IMR-90 (cell line): ENCODE data around the gene KLHL29. TPM values are rescaled to one million over a fixed set of nuclear protein-coding genes. Genes with fewer than 3 reads are reported as not detected.

Source experiments
- ATAC-seq: fragments of 200-7000 bp; cut with Tn5 transposase; 2 replicates; pipeline ENCODE4 v1.9.1; 2020; ENCODE audit warnings: low read depth, mild to moderate bottlenecking, moderate library complexity
- BruUV-seq: library from RNA; stranded (reverse); fragments of 400-500 nt; replicated peaks from 2 replicates; lab custom pipeline; 2021; lab: Mats Ljungman, UMichigan
- CTCF ChIA-PET: fragments of 300-600 bp; formaldehyde crosslinking; extraction: SDS; loops from one replicate; lab custom pipeline; 2021; ENCODE audit warnings: antibody characterized with exemption; lab: Yijun Ruan, JAX
- POLR2A ChIA-PET: fragments of 300-600 bp; sonication (Branson Sonifier 250); formaldehyde crosslinking; loops from one replicate; lab custom pipeline; 2022; ENCODE audit warnings: antibody characterized with exemption; ENCODE audit not compliant: unreplicated experiment; lab: Charles Lee
- DNase-seq: peaks from one replicate; pipeline ENCODE4 v3.0.0; 2013
- H2AFZ ChIP-seq: replicated peaks from 2 replicates; pipeline ENCODE3; 2013; ENCODE audit warnings: low read length, mild to moderate bottlenecking; ENCODE audit not compliant: poor library complexity
- H2AK5ac ChIP-seq: 2 replicates; pipeline ENCODE4 v1.6.1; 2013; ENCODE audit warnings: low read depth, low read length, inconsistent platforms
- H2AK9ac ChIP-seq: replicated peaks from 2 replicates; pipeline ENCODE3; 2013; ENCODE audit warnings: mild to moderate bottlenecking, low read depth, low read length, moderate library complexity; ENCODE audit not compliant: poor library complexity
- H2BK120ac ChIP-seq: 2 replicates; pipeline ENCODE4 v1.6.1; 2013; ENCODE audit warnings: low read depth, low read length, inconsistent platforms
- H2BK15ac ChIP-seq: 3 replicates; pipeline ENCODE4 v1.6.1; 2013; ENCODE audit warnings: low read depth, low read length, inconsistent platforms
- H2BK20ac ChIP-seq: 2 replicates; pipeline ENCODE4 v1.6.1; 2013; ENCODE audit warnings: low read depth, mild to moderate bottlenecking, inconsistent platforms, low read length, moderate library complexity
- H2BK5ac ChIP-seq: 2 replicates; pipeline ENCODE4 v1.6.1; 2013; ENCODE audit warnings: mild to moderate bottlenecking, low read depth, low read length, inconsistent platforms; ENCODE audit not compliant: poor library complexity, severe bottlenecking
- H3K14ac ChIP-seq: replicated peaks from 2 replicates; pipeline ENCODE4 v1.6.1; 2013; ENCODE audit warnings: low read depth, low read length, inconsistent platforms
- H3K18ac ChIP-seq: 2 replicates; pipeline ENCODE4 v1.6.1; 2013; ENCODE audit warnings: low read depth, low read length, control low read depth
- H3K23ac ChIP-seq: 2 replicates; pipeline ENCODE4 v1.6.1; 2013; ENCODE audit warnings: low read depth, low read length, inconsistent platforms
- H3K27ac ChIP-seq: 2 replicates; pipeline ENCODE4 v1.5.1; 2013; ENCODE audit warnings: mild to moderate bottlenecking, control low read depth, low read length; ENCODE audit not compliant: insufficient read depth
- H3K27me3 ChIP-seq: 2 replicates; pipeline ENCODE4 v1.6.1; 2013; ENCODE audit warnings: low read length; ENCODE audit not compliant: control insufficient read depth, insufficient read depth
- H3K36me3 ChIP-seq: 2 replicates; pipeline ENCODE4 v1.6.1; 2013; ENCODE audit warnings: low read length, mixed read lengths; ENCODE audit not compliant: control insufficient read depth, insufficient read depth
- H3K4ac ChIP-seq: 2 replicates; pipeline ENCODE4 v1.6.1; 2013; ENCODE audit warnings: low read depth, low read length, inconsistent platforms
- H3K4me1 ChIP-seq: 2 replicates; pipeline ENCODE4 v1.6.1; 2013; ENCODE audit warnings: low read length, mixed read lengths; ENCODE audit not compliant: control insufficient read depth, insufficient read depth
- H3K4me2 ChIP-seq: 2 replicates; pipeline ENCODE4 v1.6.1; 2013; ENCODE audit warnings: low read depth, mild to moderate bottlenecking, control low read depth, low read length, moderate library complexity
- H3K4me3 ChIP-seq: 2 replicates; pipeline ENCODE4 v1.5.1; 2013; ENCODE audit warnings: low read depth, mild to moderate bottlenecking, control low read depth, low read length, moderate library complexity; ENCODE audit not compliant: insufficient read depth
- H3K56ac ChIP-seq: 2 replicates; pipeline ENCODE4 v1.6.1; 2013; ENCODE audit warnings: low read length, inconsistent platforms; ENCODE audit not compliant: insufficient read depth; ENCODE audit errors: extremely low read depth
- H3K79me1 ChIP-seq, 2 experiments: 2 replicates each; pipeline ENCODE4 v1.6.1; 2013; ENCODE audit warnings: low read length in 2 of 2, inconsistent platforms in 1 of 2, low read depth in 1 of 2
- H3K9ac ChIP-seq: 2 replicates; pipeline ENCODE4 v1.6.1; 2013; ENCODE audit warnings: low read depth, low read length, control low read depth
- H3K9me1 ChIP-seq: 2 replicates; pipeline ENCODE4 v1.6.1; 2013; ENCODE audit warnings: low read length, inconsistent platforms; ENCODE audit not compliant: insufficient read depth
- H3K9me3 ChIP-seq: 2 replicates; pipeline ENCODE4 v1.6.1; 2013; ENCODE audit warnings: low read length; ENCODE audit not compliant: control insufficient read depth, insufficient read depth
- H4K20me1 ChIP-seq: 2 replicates; pipeline ENCODE4 v1.6.1; 2013; ENCODE audit warnings: low read length, inconsistent platforms; ENCODE audit not compliant: insufficient read depth
- H4K5ac ChIP-seq: 2 replicates; pipeline ENCODE4 v1.6.1; 2013; ENCODE audit warnings: mild to moderate bottlenecking, low read depth, low read length, control low read depth
- H4K8ac ChIP-seq, 2 experiments: 2 replicates each; pipeline ENCODE4 v1.6.1; 2013; ENCODE audit warnings: low read depth in 2 of 2, low read length in 2 of 2, control low read depth in 1 of 2, inconsistent platforms in 1 of 2
- H4K91ac ChIP-seq: 2 replicates; pipeline ENCODE4 v1.6.1; 2013; ENCODE audit warnings: low read depth, low read length, inconsistent platforms; ENCODE audit not compliant: insufficient read depth
- BHLHE40 ChIP-seq: fragments of 150-350 bp; IDR thresholded peaks from 2 replicates; pipeline ENCODE4 v1.6.1; 2016; ENCODE audit warnings: mild to moderate bottlenecking, low read depth, low read length
- CEBPB ChIP-seq: IDR thresholded peaks from 2 replicates; pipeline ENCODE4 v1.6.1; 2012; ENCODE audit warnings: low read depth, low read length, improper control_type of control experiment
- CHD1 ChIP-seq: IDR thresholded peaks from 2 replicates; pipeline ENCODE4 v1.6.1; 2012; ENCODE audit warnings: low read depth, low read length, improper control_type of control experiment
- CTCF ChIP-seq: conservative IDR thresholded peaks from 2 replicates; pipeline ENCODE4 v1.5.1; 2012; ENCODE audit warnings: mild to moderate bottlenecking, low read depth, low read length, improper control_type of control experiment
- ELK1 ChIP-seq: fragments of 150-350 bp; IDR thresholded peaks from 2 replicates; pipeline ENCODE4 v1.6.1; 2016; ENCODE audit warnings: low read depth, mild to moderate bottlenecking, low read length, moderate library complexity, borderline replicate concordance
- FOS ChIP-seq: fragments of 150-350 bp; IDR thresholded peaks from 2 replicates; pipeline ENCODE4 v1.6.1; 2016; ENCODE audit warnings: low read depth, low read length
- MAFK ChIP-seq: IDR thresholded peaks from 2 replicates; pipeline ENCODE4 v1.6.1; 2012; ENCODE audit warnings: low read depth, low read length, improper control_type of control experiment
- MAZ ChIP-seq: IDR thresholded peaks from 2 replicates; pipeline ENCODE4 v1.6.1; 2012; ENCODE audit warnings: low read depth, mild to moderate bottlenecking, low read length, improper control_type of control experiment, moderate library complexity, borderline replicate concordance
- MXI1 ChIP-seq: IDR thresholded peaks from 2 replicates; pipeline ENCODE4 v1.6.1; 2012; ENCODE audit warnings: low read depth, mild to moderate bottlenecking, low read length, moderate library complexity, borderline replicate concordance
- NFE2L2 ChIP-seq: fragments of 150-350 bp; IDR thresholded peaks from 2 replicates; pipeline ENCODE4 v1.6.1; 2016; ENCODE audit warnings: low read depth, mild to moderate bottlenecking, low read length
- POLR2A ChIP-seq: IDR thresholded peaks from 2 replicates; pipeline ENCODE4 v1.6.1; 2012; ENCODE audit warnings: mild to moderate bottlenecking, low read depth, low read length
- RAD21 ChIP-seq: IDR thresholded peaks from 2 replicates; pipeline ENCODE4 v1.6.1; 2012; ENCODE audit warnings: low read length, improper control_type of control experiment
- RCOR1 ChIP-seq: IDR thresholded peaks from 2 replicates; pipeline ENCODE4 v1.6.1; 2012; ENCODE audit warnings: mild to moderate bottlenecking, low read length, improper control_type of control experiment; ENCODE audit not compliant: insufficient replicate concordance
- RFX5 ChIP-seq: IDR thresholded peaks from 2 replicates; pipeline ENCODE4 v1.8.0; 2012; ENCODE audit warnings: low read depth, mild to moderate bottlenecking, low read length, moderate library complexity
- SMC3 ChIP-seq: fragments of 150-350 bp; IDR thresholded peaks from 2 replicates; pipeline ENCODE4 v1.6.1; 2016; ENCODE audit warnings: low read depth, mild to moderate bottlenecking, antibody characterized with exemption, low read length, moderate library complexity
- USF2 ChIP-seq: fragments of 150-350 bp; IDR thresholded peaks from 2 replicates; pipeline ENCODE4 v1.6.1; 2017; ENCODE audit warnings: mild to moderate bottlenecking, antibody characterized with exemption, low read length, low read depth
- WGBS, 2 experiments: methylation state at CpG; one replicate each; pipeline versions ENCODE4 v1.1.5 to v1.1.7; 2013; ENCODE audit warnings: missing lambda C conversion rate in 2 of 2; ENCODE audit not compliant: insufficient read length in 1 of 2; ENCODE audit errors: extremely low coverage in 2 of 2; 5-methylcytosine and 5-hydroxymethylcytosine counted together
- dilution Hi-C: fragments of 300-500 bp; cut with HindIII; formaldehyde crosslinking; loops from one replicate; pipeline ENCODE4 v1.14.3; 2018; ENCODE audit warnings: low sequenced_read_pairs; ENCODE audit not compliant: unreplicated experiment
- in situ Hi-C: fragments of 300-500 bp; cut with MboI; formaldehyde crosslinking; loops from 3 replicates; pipeline ENCODE4 v1.14.3; 2019; ENCODE audit warnings: low sequenced_read_pairs, inconsistent platforms, mixed read lengths
- intact Hi-C: fragments of 100-400 bp; cut with micrococcal nuclease; formaldehyde crosslinking; loops from 2 replicates; pipeline ENCODE4 v1.10.0; 2022
- polyA plus RNA-seq, 3 experiments: library from polyadenylated mRNA; depleted of rRNA; stranded (reverse); fragments of >200 nt; gene quantifications; 2 replicates each; pipeline ENCODE4 v1.2.3, GENCODE V29; 2012; ENCODE audit warnings: low replicate concordance in 1 of 3
- total RNA-seq: library from RNA; depleted of rRNA; stranded (reverse); fragments of >200 nt; gene quantifications from 2 replicates; pipeline ENCODE4 v1.2.3, GENCODE V29; 2012

The KLHL29 gene
- total and polyA plus RNA-seq, 2 of the 4 experiments (the other 2 are of a cell fraction) = 2.0 to 8.0 TPM

GRCh38 chr2:23745068-23745725 is 360.2 kb downstream of the KLHL29 start:
- dilution Hi-C loops = no loop called here
- Histone ChIP-seq H3K27me3 (no peaks in the 10 kb centered on the region), H3K56ac (no peak overlapping the region), H2AFZ (no peak overlapping the region), H4K5ac (no peak overlapping the region), H2BK20ac (no peak overlapping the region), H3K23ac (no peak overlapping the region), H3K4me2 (no peak overlapping the region), H3K9ac (no peak overlapping the region), H3K4me3 (no peak overlapping the region), H2AK9ac (no peak overlapping the region), H2BK5ac (no peak overlapping the region), H2AK5ac (peak overlapping the region; percentile 29; the same call in 1 of the 2 replicates), H3K27ac (no peak overlapping the region), H3K4ac (no peak overlapping the region), H3K14ac (no peak overlapping the region), H3K4me1 (peaks cover 3% of the 10 kb centered on the region; the same call in 1 of the 2 replicates), H4K20me1 (no peaks in the 10 kb centered on the region), H3K9me1 (no peaks in the 10 kb centered on the region; the same call in 1 of the 2 replicates), H3K9me3 (no peaks in the 10 kb centered on the region), H2BK120ac (no peak overlapping the region), H3K18ac (no peak overlapping the region), H4K8ac (no peak overlapping the region), H4K91ac (no peak overlapping the region), H3K79me1 (no peaks in the 10 kb centered on the region; a peak in 1 of 4 replicates), H3K36me3 (no peaks in the 10 kb centered on the region), H2BK15ac (no peak overlapping the region)
- WGBS, 2 experiments = no CpG with 5 or more reads among the region's 8 CpGs
- in situ Hi-C loops = no loop called here
- CTCF ChIA-PET = no interaction called here
- TF ChIP-seq MXI1 = no peak
- no peak for TF ChIP-seq MAZ
- no peak for TF ChIP-seq BHLHE40
- no peak for TF ChIP-seq CEBPB
- no peak for TF ChIP-seq SMC3
- TF ChIP-seq POLR2A = no peak
- no peak for TF ChIP-seq MAFK
- no peak for TF ChIP-seq FOS
- TF ChIP-seq CHD1 = no peak
- no peak for TF ChIP-seq RCOR1
- no peak for TF ChIP-seq USF2
- TF ChIP-seq NFE2L2 = no peak
- no peak for TF ChIP-seq RAD21
- no peak for TF ChIP-seq ELK1
- no peak for TF ChIP-seq RFX5
- TF ChIP-seq CTCF = no peak
- ATAC-seq = no peak
- BruUV-seq = no TSS peak
- POLR2A ChIA-PET = no interaction called here
- DNase-seq = no peak
- intact Hi-C loops = no loop called here
